ENCODE measurements around the gene LAMC1. TPM values are rescaled to one million over a fixed set of nuclear protein-coding genes. Genes with fewer than 3 reads are reported as not detected.

The LAMC1 gene
- total RNA-seq, 1 experiment from 2014 or later: 61.2 TPM

DNA sequence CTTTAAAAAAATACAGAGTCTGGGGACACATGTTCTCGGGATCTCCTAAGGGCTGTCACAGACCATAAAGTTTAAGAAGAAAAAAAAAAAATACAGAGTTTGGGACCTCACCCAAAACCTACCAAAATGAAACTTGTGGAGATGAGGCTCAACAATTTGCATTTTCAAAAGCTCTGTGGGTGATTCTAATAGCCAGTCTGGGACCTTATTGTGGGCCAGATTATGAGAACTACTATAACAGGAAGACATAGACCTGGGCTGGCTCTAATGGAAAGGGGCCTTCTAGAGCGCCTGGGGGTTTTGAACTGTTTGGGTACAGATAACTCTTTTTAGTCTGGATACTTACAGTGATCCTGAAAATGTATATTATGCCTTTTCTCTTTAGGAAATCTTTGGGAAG lies 69.1 kb downstream of the LAMC1 start:
- POLR2A ChIA-PET: no interaction called here
- CTCF ChIA-PET: no interaction called here
- RAD21 ChIA-PET (ENCODE audit: low non-redundant PET in 1 of 2, low total read pairs in 2 of 2, uncharacterized antibody in 2 of 2, unreplicated experiment in 2 of 2): no interaction called here
- DNase-seq (ENCODE audit: low read depth, low spot score) (no peak), ATAC-seq (no peak)
- Histone ChIP-seq H3K9me3 (ENCODE audit: control insufficient read depth in 1 of 2, insufficient read depth in 1 of 2, low read depth in 1 of 2, low read length in 2 of 2) (no peaks in the 10 kb centered on the region), H3K36me3 (ENCODE audit: control insufficient read depth in 1 of 2, insufficient read depth in 2 of 2, low read length in 2 of 2) (no peaks in the 10 kb centered on the region), H3K27ac (ENCODE audit: low read depth, low read length) (no peak overlapping the region), H3K27me3 (ENCODE audit: insufficient read depth, low read length) (no peaks in the 10 kb centered on the region), H4K20me1 (ENCODE audit: insufficient read depth) (no peaks in the 10 kb centered on the region), H3K4me2 (ENCODE audit: low read length) (no peak overlapping the region), H3K9me2 (ENCODE audit: insufficient read depth) (no peaks in the 10 kb centered on the region), H3K9ac (ENCODE audit: low read length) (no peak overlapping the region), H3K4me1 (ENCODE audit: control insufficient read depth in 1 of 2, insufficient read depth in 2 of 2, low read length in 2 of 2) (peaks cover 30 to 50% of the 10 kb centered on the region in 2 experiments), H3K79me2 (ENCODE audit: insufficient read depth, low read length) (peaks cover 54% of the 10 kb centered on the region), H3K4me3 (replicated peaks in 1 of 2; ENCODE audit: low read depth in 1 of 2, low read length in 2 of 2) (no peak overlapping the region), H2AFZ (ENCODE audit: low read depth, low read length, poor library complexity, severe bottlenecking) (no peak overlapping the region)
- no TSS peak for BruUV-seq (replicated peaks)
- intact Hi-C loops (cut with micrococcal nuclease): loop anchor here (10.0 kb wide), 1 partner anchor 128 kb away; no protein-coding TSS in a partner anchor
- TF ChIP-seq REST (IDR thresholded peaks at IDR 0.05; ENCODE audit: low read depth) (no peak), JUND (IDR thresholded peaks at IDR 0.05) (no peak), TCF7L2 (IDR thresholded peaks at IDR 0.05; ENCODE audit: borderline replicate concordance, extremely low read depth, insufficient read depth, insufficient read length) (no peak), ELF1 (IDR thresholded peaks at IDR 0.05; ENCODE audit: borderline replicate concordance, low read depth) (no peak), YY1 (IDR thresholded peaks at IDR 0.05; ENCODE audit: extremely low read depth, insufficient replicate concordance, low read depth, low read length) (no peak), CEBPB (IDR thresholded peaks at IDR 0.05; ENCODE audit: low read depth) (no peak), CTCF (IDR thresholded peaks at IDR 0.05 in 2 of 3, conservative IDR thresholded peaks at IDR 0.05 in 1 of 3; ENCODE audit: borderline replicate concordance in 1 of 3, insufficient read depth in 1 of 3, low read depth in 2 of 3, low read length in 2 of 3) (no peak), SIN3A (IDR thresholded peaks at IDR 0.05; ENCODE audit: low read depth) (no peak)
- TF ChIP-seq, protein P1, sequence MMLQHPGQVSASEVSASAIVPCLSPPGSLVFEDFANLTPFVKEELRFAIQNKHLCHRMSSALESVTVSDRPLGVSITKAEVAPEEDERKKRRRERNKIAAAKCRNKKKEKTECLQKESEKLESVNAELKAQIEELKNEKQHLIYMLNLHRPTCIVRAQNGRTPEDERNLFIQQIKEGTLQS (IDR thresholded peaks at IDR 0.05): no peak
- TF ChIP-seq, protein P2, sequence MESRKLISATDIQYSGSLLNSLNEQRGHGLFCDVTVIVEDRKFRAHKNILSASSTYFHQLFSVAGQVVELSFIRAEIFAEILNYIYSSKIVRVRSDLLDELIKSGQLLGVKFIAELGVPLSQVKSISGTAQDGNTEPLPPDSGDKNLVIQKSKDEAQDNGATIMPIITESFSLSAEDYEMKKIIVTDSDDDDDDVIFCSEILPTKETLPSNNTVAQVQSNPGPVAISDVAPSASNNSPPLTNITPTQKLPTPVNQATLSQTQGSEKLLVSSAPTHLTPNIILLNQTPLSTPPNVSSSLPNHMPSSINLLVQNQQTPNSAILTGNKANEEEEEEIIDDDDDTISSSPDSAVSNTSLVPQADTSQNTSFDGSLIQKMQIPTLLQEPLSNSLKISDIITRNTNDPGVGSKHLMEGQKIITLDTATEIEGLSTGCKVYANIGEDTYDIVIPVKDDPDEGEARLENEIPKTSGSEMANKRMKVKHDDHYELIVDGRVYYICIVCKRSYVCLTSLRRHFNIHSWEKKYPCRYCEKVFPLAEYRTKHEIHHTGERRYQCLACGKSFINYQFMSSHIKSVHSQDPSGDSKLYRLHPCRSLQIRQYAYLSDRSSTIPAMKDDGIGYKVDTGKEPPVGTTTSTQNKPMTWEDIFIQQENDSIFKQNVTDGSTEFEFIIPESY (IDR thresholded peaks at IDR 0.05; ENCODE audit: extremely low read depth, insufficient replicate concordance, low read length): no peak

Data from HCT116 (cell line).